Effector memory CD4-positive, alpha-beta T cell (primary cell): ENCODE results near the gene PRELID3B.
"Not testable (repeated sequence)": the region's sequence is repeated elsewhere in the genome, so short reads cannot be mapped to it uniquely, and the experiment has no call there.

Experiments
- DNase-seq, 3 donors: peaks; one replicate each; pipeline ENCODE4 v3.0.0-alpha.2; 2020
- H3K27ac ChIP-seq: 2 replicates; pipeline ENCODE4 v1.7.0; 2013; ENCODE audit warnings: mild to moderate bottlenecking, low read length, moderate library complexity; ENCODE audit not compliant: insufficient read depth, poor library complexity, severe bottlenecking
- H3K27me3 ChIP-seq: replicated peaks from 2 replicates; pipeline ENCODE4 v1.7.0; 2013; ENCODE audit warnings: mild to moderate bottlenecking, low read length; ENCODE audit not compliant: insufficient read depth, control insufficient read depth, poor library complexity, severe bottlenecking
- H3K36me3 ChIP-seq: 2 replicates; pipeline ENCODE4 v1.7.0; 2013; ENCODE audit warnings: mild to moderate bottlenecking, low read length, moderate library complexity; ENCODE audit not compliant: control insufficient read depth, insufficient read depth
- H3K4me1 ChIP-seq: 2 replicates; pipeline ENCODE4 v1.7.0; 2013; ENCODE audit warnings: low read length, mild to moderate bottlenecking; ENCODE audit not compliant: control insufficient read depth, insufficient read depth, poor library complexity, severe bottlenecking
- H3K4me3 ChIP-seq: 2 replicates; pipeline ENCODE4 v1.7.0; 2013; ENCODE audit warnings: low read length, low read depth, mild to moderate bottlenecking; ENCODE audit not compliant: insufficient read depth, poor library complexity, severe bottlenecking
- H3K9me3 ChIP-seq: 2 replicates; pipeline ENCODE4 v1.7.0; 2013; ENCODE audit warnings: mild to moderate bottlenecking, low read length, moderate library complexity; ENCODE audit not compliant: control insufficient read depth

Gene PRELID3B

DNA sequence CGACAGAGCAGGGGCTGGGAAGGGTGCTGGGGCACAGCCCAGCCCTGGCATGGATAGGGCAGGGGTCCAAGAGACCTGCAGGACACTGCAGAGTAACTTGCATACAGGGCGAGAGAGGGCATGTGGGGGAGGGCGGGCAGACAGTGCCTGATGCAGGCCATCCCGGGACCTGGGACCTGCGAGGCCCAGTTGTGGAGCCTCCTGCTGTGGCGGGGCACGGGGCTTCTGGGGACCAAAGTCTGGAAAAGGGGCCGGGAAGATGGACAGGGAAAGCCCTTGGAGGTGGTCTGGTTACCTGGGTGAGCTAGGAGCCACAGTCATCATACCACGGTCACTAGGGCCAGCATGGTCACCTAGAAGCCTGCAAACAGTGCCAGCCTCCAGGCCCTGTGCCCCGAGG is 23.8 kb downstream of the PRELID3B start:
- H3K4me1 ChIP-seq: peaks cover 8% of the 10 kb centered on the region
- DNase-seq: no peak
- no peak overlapping the region for H3K27ac ChIP-seq
- peaks cover 13% of the 10 kb centered on the region for H3K36me3 ChIP-seq
- H3K9me3 ChIP-seq: no peaks in the 10 kb centered on the region
- no peaks in the 10 kb centered on the region for H3K27me3 ChIP-seq
- H3K4me3 ChIP-seq: no peak overlapping the region

DNA sequence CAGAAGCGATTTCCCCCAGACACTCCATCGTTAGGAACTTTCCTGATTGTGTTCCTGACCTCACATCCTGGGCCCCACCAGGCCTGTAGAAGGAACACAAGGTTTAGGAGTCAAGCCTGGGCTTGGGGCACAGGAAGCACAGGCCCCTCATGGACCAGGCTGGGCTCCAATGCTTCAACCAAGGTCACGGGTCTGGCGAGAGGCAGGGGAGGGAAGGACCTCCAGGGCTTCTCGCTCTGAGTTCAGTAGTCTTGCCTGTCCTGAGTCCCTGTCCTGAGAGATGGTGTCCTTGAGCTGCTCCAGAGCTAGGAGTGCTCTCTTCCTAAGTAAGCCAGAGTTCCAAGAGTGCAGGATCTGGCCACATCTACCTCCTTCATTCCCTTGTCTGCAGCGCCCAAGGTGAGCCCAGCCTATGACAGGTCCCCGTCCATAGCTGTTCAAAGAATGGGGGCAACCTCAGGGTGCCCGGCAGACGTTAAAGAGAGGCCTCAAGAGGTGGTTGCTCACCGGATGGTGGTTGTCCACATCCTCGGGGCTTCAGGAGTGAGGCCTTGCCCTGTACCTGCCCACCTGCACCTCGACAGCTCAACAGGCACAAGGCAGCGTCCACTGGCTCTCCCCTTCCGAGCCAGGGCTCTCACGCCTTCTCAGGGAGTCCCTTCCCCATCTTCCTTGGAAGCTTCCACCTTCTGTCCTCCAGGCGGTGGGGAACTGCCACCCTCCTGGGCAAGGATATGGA is 24.9 kb downstream of the PRELID3B start:
- Histone ChIP-seq H3K36me3 (peaks cover 1% of the 10 kb centered on the region), H3K9me3 (no peaks in the 10 kb centered on the region), H3K4me1 (peaks cover 15% of the 10 kb centered on the region), H3K27ac (no peak overlapping the region), H3K4me3 (no peak overlapping the region), H3K27me3 (no peaks in the 10 kb centered on the region)
- DNase-seq: no peak

DNA sequence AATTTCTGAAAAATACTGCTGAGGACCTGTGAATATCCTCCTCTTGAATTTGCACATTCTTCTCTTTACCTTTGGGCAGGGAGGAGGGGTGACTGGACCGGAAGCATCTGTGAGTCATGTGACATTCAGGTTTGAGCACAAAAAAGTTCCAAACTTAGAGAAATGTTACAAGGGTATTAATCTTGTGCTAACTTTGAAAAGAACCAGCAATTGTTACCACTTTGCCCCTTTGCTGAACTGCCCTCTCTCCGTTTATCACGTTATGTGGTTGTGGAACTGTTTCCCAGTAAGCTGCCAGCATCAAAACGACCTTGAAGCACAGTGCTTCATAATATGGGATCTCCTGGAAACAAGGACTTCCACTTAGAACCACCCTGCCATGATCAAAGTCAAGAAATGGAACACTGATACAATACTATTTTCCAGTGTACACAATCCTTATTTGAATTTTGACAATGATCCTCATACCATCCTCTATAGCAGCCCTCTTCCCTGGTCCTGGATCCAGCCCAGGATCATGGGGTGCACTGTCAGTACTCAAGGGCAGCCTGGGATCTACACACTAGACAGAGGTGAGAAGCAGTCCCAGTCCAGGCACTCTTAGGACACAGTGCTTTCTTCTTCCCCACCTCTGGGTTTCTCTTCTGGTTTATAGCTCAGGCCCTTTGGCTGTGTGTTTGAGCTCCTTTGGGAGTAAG is 25.6 kb downstream of the PRELID3B start:
- no peak for DNase-seq
- H3K36me3 ChIP-seq: no peaks in the 10 kb centered on the region
- H3K4me3 ChIP-seq: no peak overlapping the region
- H3K9me3 ChIP-seq: no peaks in the 10 kb centered on the region
- no peaks in the 10 kb centered on the region for H3K27me3 ChIP-seq
- peaks cover 15% of the 10 kb centered on the region for H3K4me1 ChIP-seq
- no peak overlapping the region for H3K27ac ChIP-seq

DNA sequence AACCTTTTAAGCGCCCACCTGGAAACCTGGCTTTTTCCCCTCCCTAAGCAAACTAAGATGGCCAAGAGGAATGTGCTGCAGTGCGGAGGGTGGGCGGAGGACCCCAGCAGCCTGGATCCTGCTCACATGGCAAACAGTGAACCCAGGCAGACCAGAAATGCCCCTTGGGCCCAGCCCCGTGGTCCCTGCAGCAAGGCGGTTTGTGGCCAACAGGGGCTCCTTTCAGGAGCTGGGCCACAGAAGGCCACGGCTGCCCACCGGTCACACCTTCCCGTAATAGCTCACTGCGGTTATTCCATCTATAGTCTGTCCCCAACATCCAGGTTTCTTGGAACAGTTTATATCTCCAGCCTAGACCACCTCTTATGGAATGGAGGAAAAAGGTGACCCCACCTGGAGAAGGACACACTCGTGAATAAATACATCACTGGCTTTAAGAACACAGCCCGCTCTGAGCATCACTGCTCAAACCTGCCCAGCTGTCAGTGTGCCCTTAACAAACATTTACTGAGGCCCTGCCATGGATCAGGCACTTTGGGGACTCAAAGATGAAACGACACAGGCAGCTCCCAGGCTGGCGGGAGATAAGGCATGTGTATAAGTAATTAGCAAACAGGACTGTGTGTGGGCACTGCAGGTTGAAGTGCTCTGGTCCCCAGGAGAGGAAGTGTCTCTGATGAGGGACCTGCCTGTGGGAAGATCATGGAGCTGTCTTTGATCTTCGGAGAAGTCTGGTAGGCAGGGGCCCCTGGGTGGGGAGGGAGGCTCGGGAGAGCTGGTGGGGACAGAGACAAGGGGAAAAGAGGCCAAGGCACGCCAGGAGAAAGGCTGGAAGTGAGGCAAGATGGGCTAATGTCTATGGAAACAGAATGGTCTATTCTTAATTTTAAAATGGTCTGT is 26.5 kb downstream of the PRELID3B start:
- Histone ChIP-seq H3K9me3 (no peaks in the 10 kb centered on the region), H3K4me3 (no peak overlapping the region), H3K27me3 (no peaks in the 10 kb centered on the region), H3K36me3 (no peaks in the 10 kb centered on the region), H3K27ac (no peak overlapping the region), H3K4me1 (peaks cover 15% of the 10 kb centered on the region)
- no peak for DNase-seq

DNA sequence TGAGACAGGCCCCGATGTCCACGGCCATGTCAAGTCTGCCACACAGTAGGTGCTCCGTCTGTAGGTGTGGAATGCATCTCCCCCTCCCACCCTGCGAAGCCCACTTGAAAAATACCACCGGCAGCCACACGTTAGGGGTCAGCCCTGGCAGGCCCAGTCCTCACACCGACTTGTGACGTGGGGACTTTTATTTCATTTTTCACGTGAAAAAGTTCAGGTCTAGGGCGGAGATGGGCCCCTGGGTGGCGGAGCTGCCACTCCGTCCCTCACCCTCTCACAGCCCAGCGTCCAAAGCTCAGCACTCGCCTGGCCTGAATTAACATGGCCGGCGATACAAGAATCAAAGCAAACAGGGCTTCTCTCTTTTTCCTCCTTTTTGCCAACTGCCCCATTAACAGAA is 27.2 kb downstream of the PRELID3B start:
- no peaks in the 10 kb centered on the region for H3K27me3 ChIP-seq
- H3K4me1 ChIP-seq: peaks cover 15% of the 10 kb centered on the region
- H3K36me3 ChIP-seq: no peaks in the 10 kb centered on the region
- H3K27ac ChIP-seq: no peak overlapping the region
- no peak for DNase-seq
- no peaks in the 10 kb centered on the region for H3K9me3 ChIP-seq
- no peak overlapping the region for H3K4me3 ChIP-seq

DNA sequence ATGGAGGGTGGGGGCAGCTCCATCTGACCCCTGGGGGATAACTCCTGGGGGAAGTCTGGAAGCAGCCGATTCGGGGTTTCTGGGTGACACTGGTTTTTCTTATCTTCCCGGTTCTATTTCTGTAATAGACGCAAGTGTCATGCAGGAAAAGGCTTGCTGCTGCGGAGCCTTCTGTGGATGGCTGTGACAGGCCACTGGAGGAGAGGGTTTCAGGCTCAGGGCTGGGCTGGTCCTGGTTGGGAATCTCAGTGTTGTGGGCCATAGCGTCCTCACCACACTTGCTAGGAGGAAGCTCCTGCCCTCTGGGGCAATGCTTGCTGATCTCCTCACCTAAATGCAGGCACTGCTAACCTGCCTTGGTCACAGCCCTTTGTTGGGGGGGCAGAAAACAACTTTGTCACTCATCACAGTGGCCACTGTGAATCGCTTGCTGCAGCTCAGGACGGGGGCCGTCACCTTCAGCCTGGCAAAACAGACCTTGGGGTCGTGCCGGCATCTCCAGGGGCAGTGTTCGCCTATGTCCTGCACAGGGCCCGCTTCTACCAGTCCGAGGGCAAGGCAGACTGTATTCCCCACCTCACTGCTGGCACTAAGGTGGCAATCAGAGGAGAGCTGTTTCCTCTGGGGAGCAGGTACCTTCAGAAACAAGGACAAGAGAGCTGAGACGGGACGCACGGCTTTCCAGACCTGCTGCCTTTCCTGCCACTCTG is 27.8 kb downstream of the PRELID3B start:
- peaks cover 15% of the 10 kb centered on the region for H3K4me1 ChIP-seq
- H3K36me3 ChIP-seq: no peaks in the 10 kb centered on the region
- no peaks in the 10 kb centered on the region for H3K9me3 ChIP-seq
- no peak overlapping the region for H3K27ac ChIP-seq
- no peak for DNase-seq
- no peaks in the 10 kb centered on the region for H3K27me3 ChIP-seq
- H3K4me3 ChIP-seq: no peak overlapping the region

DNA sequence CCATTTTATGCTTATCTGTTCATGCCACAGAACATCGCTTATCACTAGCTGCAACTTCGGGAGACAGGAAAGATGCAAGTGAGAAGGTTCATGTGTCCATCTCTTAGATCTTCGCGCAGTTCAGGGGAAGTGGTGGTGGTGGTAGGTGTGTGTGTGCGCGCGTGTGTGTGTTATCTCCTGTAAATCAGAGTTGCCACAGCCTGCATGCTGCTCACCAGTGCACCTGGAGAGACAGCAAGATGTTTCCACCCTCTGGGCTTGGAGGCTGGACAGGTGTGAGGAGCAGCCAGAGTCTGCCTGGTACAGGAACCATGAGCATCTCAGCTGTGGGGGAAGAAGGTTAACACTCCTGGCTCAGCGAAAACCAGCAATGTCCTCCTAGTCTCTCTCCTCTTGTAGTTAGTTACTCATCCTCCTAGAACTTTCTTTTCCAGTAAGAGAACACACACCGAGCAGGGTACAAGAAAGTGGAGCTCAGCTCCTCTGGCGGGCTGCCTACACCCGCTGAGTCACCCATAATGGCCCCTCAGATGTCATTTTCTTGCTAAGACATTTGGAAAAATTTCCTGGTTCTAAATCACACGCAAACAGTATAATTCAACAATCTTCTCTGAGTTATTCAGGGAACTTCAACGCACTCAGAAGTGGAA is 28.5 kb downstream of the PRELID3B start:
- Histone ChIP-seq H3K27ac (no peak overlapping the region), H3K4me1 (peaks cover 15% of the 10 kb centered on the region), H3K36me3 (no peaks in the 10 kb centered on the region), H3K27me3 (no peaks in the 10 kb centered on the region), H3K9me3 (no peaks in the 10 kb centered on the region), H3K4me3 (no peak overlapping the region)
- no peak for DNase-seq

DNA sequence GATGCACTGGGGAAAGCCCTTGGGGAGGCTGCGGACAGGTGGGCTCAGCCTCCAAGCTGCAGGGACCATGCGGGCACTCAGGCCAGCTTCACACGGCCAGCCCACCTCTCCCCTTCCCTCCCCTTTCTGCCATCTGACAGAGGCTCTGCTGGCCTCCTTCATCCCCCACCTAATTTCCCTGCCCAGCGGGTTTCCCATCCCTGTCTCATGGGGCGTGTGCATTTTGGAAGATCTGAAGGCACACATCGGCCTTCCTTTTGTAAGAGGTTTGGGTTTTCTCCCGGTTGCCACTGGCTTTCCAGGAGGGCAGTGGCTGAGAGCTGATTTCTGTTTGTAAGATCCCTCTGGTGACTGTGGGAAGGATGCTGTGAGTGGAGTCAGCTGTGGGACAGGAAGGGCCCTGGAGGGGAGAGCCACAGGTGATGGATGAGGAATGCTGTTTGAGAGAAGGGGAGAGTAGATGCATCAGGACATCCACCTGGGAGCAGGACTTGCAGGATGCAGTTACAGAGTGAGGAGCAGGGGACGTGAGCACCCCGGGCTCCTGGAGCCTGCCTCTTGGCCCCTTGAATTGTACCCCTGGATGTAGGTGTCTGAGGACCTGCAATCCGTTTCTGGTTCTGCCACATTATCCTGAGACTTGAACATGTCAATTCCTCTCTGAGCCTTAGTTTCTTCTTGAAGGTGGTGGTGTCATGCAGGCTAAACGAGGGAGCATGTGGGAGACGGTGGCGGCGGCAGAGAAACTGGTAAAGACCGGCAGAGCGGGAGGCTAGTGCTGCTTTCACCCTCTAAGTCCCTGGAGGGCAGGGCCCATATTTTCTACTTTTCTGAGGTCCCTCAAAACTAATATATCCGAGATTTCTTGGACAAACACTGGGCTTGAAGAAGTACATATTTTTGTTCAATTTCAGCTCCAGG is 29.3 kb downstream of the PRELID3B start:
- Histone ChIP-seq H3K36me3 (no peaks in the 10 kb centered on the region), H3K9me3 (no peaks in the 10 kb centered on the region), H3K27ac (no peak overlapping the region), H3K27me3 (no peaks in the 10 kb centered on the region), H3K4me3 (no peak overlapping the region), H3K4me1 (peaks cover 15% of the 10 kb centered on the region)
- DNase-seq: no peak

DNA sequence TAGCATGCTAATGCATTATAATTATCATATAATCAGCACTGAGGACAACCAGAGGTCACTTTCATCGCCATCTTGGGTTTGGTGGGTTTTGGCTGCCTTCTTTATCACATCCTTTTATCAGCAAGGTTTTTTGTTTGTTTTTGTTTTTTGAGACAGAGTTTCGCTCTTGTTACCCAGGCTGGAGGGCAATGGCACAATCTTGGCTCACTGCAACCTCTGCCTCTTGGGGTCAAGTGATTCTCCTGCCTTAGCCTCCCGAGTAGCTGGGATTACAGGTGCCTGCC is 30.8 kb downstream of the PRELID3B start:
- peaks cover 20% of the 10 kb centered on the region for H3K4me1 ChIP-seq
- H3K27ac ChIP-seq, H3K36me3 ChIP-seq, H3K4me3 ChIP-seq, DNase-seq, H3K9me3 ChIP-seq, H3K27me3 ChIP-seq: not testable (repeated sequence)
